ENCODE measurements around the gene TCP10L.

GRCh38 chr21:32613436-32614043 lies 28.2 kb upstream of the TCP10L start:
- no peak for TF ChIP-seq E2F5 (CRISPR knock-in tag; IDR thresholded peaks at IDR 0.05)
- no peak for TF ChIP-seq ZNF396 (CRISPR knock-in tag; IDR thresholded peaks at IDR 0.05; ENCODE audit: borderline replicate concordance)
- no peak for TF ChIP-seq AR (CRISPR knock-in tag; IDR thresholded peaks at IDR 0.05)
- no peak for TF ChIP-seq TP53 (CRISPR knock-in tag; IDR thresholded peaks at IDR 0.05)
- TF ChIP-seq AFF4 (CRISPR knock-in tag; IDR thresholded peaks at IDR 0.05; ENCODE audit: borderline replicate concordance) = no peak
- no peak for TF ChIP-seq CTCF (IDR thresholded peaks at IDR 0.05)
- TF ChIP-seq ESRRA (CRISPR knock-in tag; IDR thresholded peaks at IDR 0.05; ENCODE audit: borderline replicate concordance) = no peak
- TF ChIP-seq E2F1 (CRISPR knock-in tag; IDR thresholded peaks at IDR 0.05) = no peak
- TF ChIP-seq ATF2 (CRISPR knock-in tag; IDR thresholded peaks at IDR 0.05; ENCODE audit: borderline replicate concordance, low read depth) = no peak

Measured in WTC11 (cell line).